Thymus (tissue), 11 donors: ENCODE data around the gene ATOSA. TPM values are rescaled to one million over a fixed set of nuclear protein-coding genes. Genes with fewer than 3 reads are reported as not detected.

ENCODE experiments used
- DNase-seq, 9 donors: peaks; one replicate each; pipeline ENCODE4 v3.0.0-alpha.2; 2013; ENCODE audit warnings: low spot score in 9 of 9, low read depth in 6 of 9, missing footprints in 1 of 9
- H3K27ac ChIP-seq, 2 donors: one replicate each; pipeline ENCODE4 v1.5.1; 2013; ENCODE audit warnings: control low read depth in 1 of 2, low read depth in 1 of 2, low read length in 1 of 2, mild to moderate bottlenecking in 1 of 2, moderate library complexity in 1 of 2
- H3K27me3 ChIP-seq, 2 donors: one replicate each; pipeline ENCODE4 v1.5.1; 2013; ENCODE audit warnings: low read length in 1 of 2; ENCODE audit not compliant: control insufficient read depth in 2 of 2, insufficient read depth in 1 of 2
- H3K36me3 ChIP-seq, 2 donors: one replicate each; pipeline ENCODE4 v1.5.1; 2013; ENCODE audit warnings: low read length in 1 of 2, mild to moderate bottlenecking in 1 of 2, moderate library complexity in 1 of 2; ENCODE audit not compliant: control insufficient read depth in 2 of 2, insufficient read depth in 2 of 2
- H3K4me1 ChIP-seq, 2 donors: one replicate each; pipeline ENCODE4 v1.5.1; 2013; ENCODE audit warnings: low read length in 2 of 2; ENCODE audit not compliant: control insufficient read depth in 2 of 2, insufficient read depth in 2 of 2
- H3K4me3 ChIP-seq, 2 donors: one replicate each; pipeline ENCODE4 v1.5.1; 2013; ENCODE audit warnings: low read length in 2 of 2, control low read depth in 1 of 2, mild to moderate bottlenecking in 1 of 2
- H3K9me3 ChIP-seq, 2 donors: one replicate each; pipeline ENCODE4 v1.5.1; 2013; ENCODE audit warnings: low read length in 1 of 2, mild to moderate bottlenecking in 1 of 2; ENCODE audit not compliant: control insufficient read depth in 2 of 2, insufficient read depth in 1 of 2
- WGBS: extraction: QIAGEN DNeasy Blood & Tissue Kit; methylation state at CpG from one replicate; pipeline ENCODE4 v1.1.7; 2013; 5-methylcytosine and 5-hydroxymethylcytosine counted together
- polyA plus RNA-seq: library from polyadenylated mRNA; stranded (reverse); fragments of 200-250 nt; gene quantifications from one replicate; pipeline ENCODE4 v1.2.3, GENCODE V29; 2013
- total RNA-seq: library from RNA; stranded (reverse); fragments of 120-200 nt; gene quantifications from one replicate; pipeline ENCODE4 v1.2.4, GENCODE V29; 2013
- donor health status: healthy.

Gene ATOSA
- total and polyA plus RNA-seq, 2 donors, result 23.4 to 96.9 TPM

GRCh38 chr15:52651868-52652267, 27.3 kb downstream of the ATOSA start:
- Histone ChIP-seq H3K4me1 (peaks cover 0 to 3% of the 10 kb centered on the region in 2 donors), H3K27ac (peak overlapping the region in 1 of 2 donors; percentile 88), H3K36me3 (peaks cover 0 to 12% of the 10 kb centered on the region in 2 donors), H3K27me3 (no peaks in the 10 kb centered on the region), H3K4me3 (peak overlapping the region; percentile 9 to 24), H3K9me3 (no peaks in the 10 kb centered on the region)
- peak; percentile 48 to 91 (median 75) for DNase-seq
- 54% methylated on average over 8 of the region's 8 CpGs for whole genome bisulfite sequencing

GRCh38 chr15:52651114-52651513, 28.1 kb downstream of the ATOSA start:
- 91% methylated on average over 1 of the region's 1 CpG for WGBS
- peak overlapping the region in 1 of 2 donors; percentile 88 for H3K27ac ChIP-seq

GRCh38 chr15:52649686-52650085, 29.5 kb downstream of the ATOSA start:
- peaks cover 5 to 11% of the 10 kb centered on the region in 2 donors for H3K36me3 ChIP-seq
- H3K9me3 ChIP-seq, result no peaks in the 10 kb centered on the region
- no peak for DNase-seq
- H3K27ac ChIP-seq, result no peak overlapping the region
- peaks cover 0 to 3% of the 10 kb centered on the region in 2 donors for H3K4me1 ChIP-seq
- H3K27me3 ChIP-seq, result no peaks in the 10 kb centered on the region
- H3K4me3 ChIP-seq, result no peak overlapping the region

More at GRCh38 chr15:52651114-52651513, 28.1 kb downstream of the ATOSA start:
- peak overlapping the region in 1 of 2 donors; percentile 24 for H3K4me3 ChIP-seq
- H3K27me3 ChIP-seq, result no peaks in the 10 kb centered on the region
- peaks cover 0 to 3% of the 10 kb centered on the region in 2 donors for H3K4me1 ChIP-seq
- peaks cover 4 to 16% of the 10 kb centered on the region in 2 donors for H3K36me3 ChIP-seq
- no peak for DNase-seq
- H3K9me3 ChIP-seq, result no peaks in the 10 kb centered on the region

- peaks cover 8 to 10% of the 10 kb centered on the region in 2 donors for H3K36me3 ChIP-seq
- no peaks in the 10 kb centered on the region for H3K27me3 ChIP-seq
- no peak overlapping the region for H3K27ac ChIP-seq
- H3K9me3 ChIP-seq, result no peaks in the 10 kb centered on the region
- no peak for DNase-seq
- H3K4me1 ChIP-seq, result no peaks in the 10 kb centered on the region
- H3K4me3 ChIP-seq, result no peak overlapping the region
- 99% methylated on average over 2 of the region's 2 CpGs for WGBS
These were observed 33.3 kb downstream of the ATOSA start for GRCh38 chr15:52645916-52646315.

- WGBS, result 95% methylated on average over 5 of the region's 5 CpGs
- Histone ChIP-seq H3K9me3 (no peaks in the 10 kb centered on the region), H3K36me3 (peaks cover 8 to 10% of the 10 kb centered on the region in 2 donors), H3K4me1 (no peaks in the 10 kb centered on the region), H3K27ac (no peak overlapping the region), H3K4me3 (no peak overlapping the region), H3K27me3 (no peaks in the 10 kb centered on the region)
- no peak for DNase-seq
These were observed 36.5 kb downstream of the ATOSA start for GRCh38 chr15:52642386-52643361.

- H3K36me3 ChIP-seq, result peaks cover 7 to 13% of the 10 kb centered on the region in 2 donors
- no peaks in the 10 kb centered on the region for H3K4me1 ChIP-seq
- no peak for DNase-seq
- no peaks in the 10 kb centered on the region for H3K27me3 ChIP-seq
- no peak overlapping the region for H3K4me3 ChIP-seq
- no peaks in the 10 kb centered on the region for H3K9me3 ChIP-seq
- 97% methylated on average over 2 of the region's 2 CpGs for WGBS
- no peak overlapping the region for H3K27ac ChIP-seq
These were observed 42.7 kb downstream of the ATOSA start for GRCh38 chr15:52636459-52636858.

- Histone ChIP-seq H3K9me3 (no peaks in the 10 kb centered on the region), H3K27me3 (no peaks in the 10 kb centered on the region), H3K27ac (no peak overlapping the region), H3K4me1 (no peaks in the 10 kb centered on the region), H3K36me3 (peaks cover 3 to 13% of the 10 kb centered on the region in 2 donors), H3K4me3 (no peak overlapping the region)
- no peak for DNase-seq
- WGBS, result 96% methylated on average over 1 of the region's 1 CpG
These were observed 43.3 kb downstream of the ATOSA start for GRCh38 chr15:52635908-52636307.

Other genes starting within 250 kb of the ATOSA start
- gene MYO5A, start 150.5 kb downstream of the ATOSA start, total RNA-seq, result 10.2 TPM
- 8.7 TPM for gene MYO5A, start 150.5 kb downstream of the ATOSA start, polyA plus RNA-seq
- gene ARPP19, start 110.4 kb downstream of the ATOSA start, total RNA-seq, result 72.2 TPM
- gene ARPP19, start 110.4 kb downstream of the ATOSA start, polyA plus RNA-seq, result 48.3 TPM
- not detected for gene ONECUT1, start 110.9 kb upstream of the ATOSA start, total RNA-seq
- 0.05 TPM for gene ONECUT1, start 110.9 kb upstream of the ATOSA start, polyA plus RNA-seq